ENCODE measurements around the gene GPC6. TPM values are rescaled to one million over a fixed set of nuclear protein-coding genes. Genes with fewer than 3 reads are reported as not detected.

Gene GPC6
- total RNA-seq, 6 donors from 2014 or later: 1.3 to 7.3 (median 3.4) TPM

- Histone ChIP-seq H3K4me1 (no peaks in the 10 kb centered on the region), H3K9me3 (no peaks in the 10 kb centered on the region), H3K27ac (no peak overlapping the region), H3K36me3 (no peaks in the 10 kb centered on the region), H3K4me3 (no peak overlapping the region), H3K27me3 (no peaks in the 10 kb centered on the region)
- DNase-seq: no peak
- 12 to 18% methylated on average over 3 of the region's 3 CpGs for WGBS, 2 donors
- no peak for TF ChIP-seq POLR2A (IDR thresholded peaks at IDR 0.05)
- no peak for TF ChIP-seq POLR2AphosphoS5 (IDR thresholded peaks at IDR 0.05)
- no peak for TF ChIP-seq EP300 (IDR thresholded peaks at IDR 0.05)
- no peak for TF ChIP-seq CTCF (IDR thresholded peaks at IDR 0.05)
- ATAC-seq (ENCODE audit: low FRiP score in 2 of 2): no peak
Measured at GRCh38 chr13:93361703-93362102, 135.1 kb downstream of the GPC6 start.

- WGBS, 2 donors: 81 to 82% methylated on average over 5 of the region's 5 CpGs
- TF ChIP-seq EP300 (IDR thresholded peaks at IDR 0.05) (no peak), CTCF (IDR thresholded peaks at IDR 0.05) (no peak), POLR2A (IDR thresholded peaks at IDR 0.05) (no peak), POLR2AphosphoS5 (IDR thresholded peaks at IDR 0.05) (no peak)
- DNase-seq: no peak
Measured at GRCh38 chr13:93364166-93364565, 137.6 kb downstream of the GPC6 start.

GRCh38 chr13:93368296-93368695 is 141.7 kb downstream of the GPC6 start:
- DNase-seq (no peak), ATAC-seq (ENCODE audit: low FRiP score in 2 of 2) (no peak)
- Histone ChIP-seq H3K4me3 (no peak overlapping the region), H3K36me3 (no peaks in the 10 kb centered on the region), H3K4me1 (no peaks in the 10 kb centered on the region), H3K27me3 (no peaks in the 10 kb centered on the region), H3K27ac (no peak overlapping the region), H3K9me3 (no peaks in the 10 kb centered on the region)
- WGBS, 2 donors: 71 to 100% methylated on average over 1 of the region's 1 CpG
- TF ChIP-seq EP300 (IDR thresholded peaks at IDR 0.05): no peak
- no peak for TF ChIP-seq POLR2AphosphoS5 (IDR thresholded peaks at IDR 0.05)
- TF ChIP-seq POLR2A (IDR thresholded peaks at IDR 0.05): no peak
- no peak for TF ChIP-seq CTCF (IDR thresholded peaks at IDR 0.05)

More at GRCh38 chr13:93364166-93364565, 137.6 kb downstream of the GPC6 start:
- H3K27me3 ChIP-seq: no peaks in the 10 kb centered on the region
- H3K9me3 ChIP-seq: no peaks in the 10 kb centered on the region
- H3K4me3 ChIP-seq: no peak overlapping the region
- no peak for ATAC-seq (ENCODE audit: low FRiP score in 2 of 2)
- H3K27ac ChIP-seq: no peak overlapping the region
- H3K36me3 ChIP-seq: no peaks in the 10 kb centered on the region
- H3K4me1 ChIP-seq: no peaks in the 10 kb centered on the region

- Histone ChIP-seq H3K9me3 (no peaks in the 10 kb centered on the region), H3K27me3 (no peaks in the 10 kb centered on the region), H3K4me1 (no peaks in the 10 kb centered on the region), H3K36me3 (no peaks in the 10 kb centered on the region), H3K27ac (no peak overlapping the region), H3K4me3 (no peak overlapping the region)
- TF ChIP-seq POLR2A (IDR thresholded peaks at IDR 0.05) (no peak), POLR2AphosphoS5 (IDR thresholded peaks at IDR 0.05) (no peak), EP300 (IDR thresholded peaks at IDR 0.05) (no peak), CTCF (IDR thresholded peaks at IDR 0.05) (no peak)
- DNase-seq (no peak), ATAC-seq (ENCODE audit: low FRiP score in 2 of 2) (no peak)
Measured at GRCh38 chr13:93368718-93369117, 142.1 kb downstream of the GPC6 start.

- H3K9me3 ChIP-seq: no peaks in the 10 kb centered on the region
- H3K4me3 ChIP-seq: no peak overlapping the region
- 60 to 69% methylated on average over 3 of the region's 3 CpGs for WGBS, 2 donors
- ATAC-seq (ENCODE audit: low FRiP score in 2 of 2): no peak
- H3K27me3 ChIP-seq: no peaks in the 10 kb centered on the region
- no peaks in the 10 kb centered on the region for H3K36me3 ChIP-seq
- DNase-seq: no peak
- TF ChIP-seq CTCF (IDR thresholded peaks at IDR 0.05) (no peak), POLR2A (IDR thresholded peaks at IDR 0.05) (no peak), EP300 (IDR thresholded peaks at IDR 0.05) (no peak), POLR2AphosphoS5 (IDR thresholded peaks at IDR 0.05) (no peak)
- no peaks in the 10 kb centered on the region for H3K4me1 ChIP-seq
- no peak overlapping the region for H3K27ac ChIP-seq
Measured at GRCh38 chr13:93372856-93373255, 146.2 kb downstream of the GPC6 start.
